Hepatocyte (in vitro differentiated cells): ENCODE data around the gene DEFB110. TPM values are rescaled to one million over a fixed set of nuclear protein-coding genes. Genes with fewer than 3 reads are reported as not detected.

Experiments used
- DNase-seq: peaks from one replicate; pipeline ENCODE4 v3.0.0-alpha.2; 2016; ENCODE audit warnings: low spot score
- H2AFZ ChIP-seq: fragments of 200-600 bp; sonication (generic); 2 replicates; pipeline ENCODE4 v1.6.0; 2016; ENCODE audit warnings: antibody characterized with exemption, mild to moderate bottlenecking
- H3K27ac ChIP-seq: fragments of 200-600 bp; sonication (generic); 2 replicates; pipeline ENCODE4 v1.5.1; 2016; ENCODE audit warnings: mild to moderate bottlenecking
- H3K27me3 ChIP-seq: fragments of 200-600 bp; sonication (generic); 2 replicates; pipeline ENCODE4 v1.6.1; 2016
- H3K36me3 ChIP-seq: fragments of 200-600 bp; sonication (generic); replicated peaks from 2 replicates; pipeline ENCODE4 v1.5.1; 2016; ENCODE audit warnings: low read depth; ENCODE audit not compliant: insufficient read depth
- H3K4me1 ChIP-seq: fragments of 200-600 bp; sonication (generic); 2 replicates; pipeline ENCODE4 v1.5.1; 2016; ENCODE audit warnings: mild to moderate bottlenecking, moderate library complexity; ENCODE audit not compliant: insufficient read depth
- H3K4me2 ChIP-seq: fragments of 200-600 bp; sonication (generic); 2 replicates; pipeline ENCODE4 v1.6.0; 2016
- H3K4me3 ChIP-seq: fragments of 200-600 bp; sonication (generic); 2 replicates; pipeline ENCODE4 v1.5.1; 2016; ENCODE audit warnings: mild to moderate bottlenecking
- H3K79me2 ChIP-seq: fragments of 200-600 bp; sonication (generic); 2 replicates; pipeline ENCODE4 v1.6.0; 2017; ENCODE audit warnings: mild to moderate bottlenecking
- H3K9me2 ChIP-seq: fragments of 200-600 bp; sonication (generic); replicated peaks from 2 replicates; pipeline ENCODE4 v1.6.0; 2017; ENCODE audit warnings: mild to moderate bottlenecking; ENCODE audit not compliant: insufficient read depth
- H3K9me3 ChIP-seq: fragments of 200-600 bp; sonication (generic); 2 replicates; pipeline ENCODE4 v1.5.1; 2016; ENCODE audit warnings: low read depth, mild to moderate bottlenecking
- H4K20me1 ChIP-seq: fragments of 200-600 bp; sonication (generic); 2 replicates; pipeline ENCODE4 v1.6.0; 2016; ENCODE audit warnings: mild to moderate bottlenecking; ENCODE audit not compliant: insufficient read depth, poor library complexity, severe bottlenecking
- CTCF ChIP-seq: fragments of 200-600 bp; sonication (generic); IDR thresholded peaks from 2 replicates; pipeline ENCODE4 v1.5.1; 2016; ENCODE audit warnings: antibody characterized with exemption, mild to moderate bottlenecking; ENCODE audit not compliant: poor library complexity
- EZH2 ChIP-seq: fragments of 200-600 bp; sonication (generic); IDR thresholded peaks from 2 replicates; pipeline ENCODE4 v1.6.1; 2016; ENCODE audit warnings: antibody characterized with exemption, mild to moderate bottlenecking, borderline replicate concordance
- EZH2phosphoT487 ChIP-seq: fragments of 200-600 bp; sonication (generic); IDR thresholded peaks from one replicate; pipeline ENCODE4 v1.6.1; 2018; ENCODE audit warnings: antibody characterized with exemption, mild to moderate bottlenecking, low read depth, moderate library complexity; ENCODE audit not compliant: unreplicated experiment, severe bottlenecking
- WGBS: methylation state at CpG from one replicate; pipeline ENCODE4 v1.1.6; 2016; ENCODE audit warnings: low lambda C conversion rate; ENCODE audit errors: missing lambda C conversion rate; 5-methylcytosine and 5-hydroxymethylcytosine counted together
- polyA plus RNA-seq: library from polyadenylated mRNA; unstranded; fragments of >200 nt; fragmentation: Nextera tagmentation; extraction: Ambion mirVana; gene quantifications from 2 replicates; pipeline ENCODE4 v1.2.1, GENCODE V29; 2016
- total RNA-seq: library from RNA; depleted of rRNA; stranded (reverse); fragments of >200 nt; gene quantifications from 2 replicates; pipeline ENCODE4 v1.2.3, GENCODE V29; 2014

The DEFB110 gene
- total and polyA plus RNA-seq, 2 experiments from 2014 or later: not detected

GRCh38 chr6:49988900-49989299 is 32.9 kb downstream of the DEFB110 start:
- Histone ChIP-seq H4K20me1 (no peaks in the 10 kb centered on the region), H3K9me3 (no peaks in the 10 kb centered on the region), H3K79me2 (no peaks in the 10 kb centered on the region), H3K27me3 (no peaks in the 10 kb centered on the region), H3K4me1 (no peaks in the 10 kb centered on the region), H3K36me3 (no peaks in the 10 kb centered on the region), H2AFZ (no peak overlapping the region), H3K4me2 (no peak overlapping the region), H3K9me2 (no peaks in the 10 kb centered on the region), H3K27ac (no peak overlapping the region), H3K4me3 (no peak overlapping the region)
- TF ChIP-seq EZH2phosphoT487 (no peak), EZH2 (no peak), CTCF (no peak)
- DNase-seq: no peak
- WGBS: 72% methylated on average over 2 of the region's 2 CpGs

- H3K9me3 ChIP-seq: no peaks in the 10 kb centered on the region
- no peaks in the 10 kb centered on the region for H3K4me1 ChIP-seq
- no peak overlapping the region for H3K4me3 ChIP-seq
- no peaks in the 10 kb centered on the region for H3K9me2 ChIP-seq
- no peaks in the 10 kb centered on the region for H3K79me2 ChIP-seq
- no peak overlapping the region for H3K4me2 ChIP-seq
- no peaks in the 10 kb centered on the region for H4K20me1 ChIP-seq
- 91% methylated on average over 2 of the region's 2 CpGs for WGBS
- no peak for DNase-seq
- no peak for TF ChIP-seq EZH2
- TF ChIP-seq CTCF: no peak
- no peak for TF ChIP-seq EZH2phosphoT487
- no peaks in the 10 kb centered on the region for H3K27me3 ChIP-seq
- no peak overlapping the region for H2AFZ ChIP-seq
- no peak overlapping the region for H3K27ac ChIP-seq
- no peaks in the 10 kb centered on the region for H3K36me3 ChIP-seq
Measured at GRCh38 chr6:49987749-49988148, 34.0 kb downstream of the DEFB110 start.

- Histone ChIP-seq H4K20me1 (no peaks in the 10 kb centered on the region), H3K9me3 (no peaks in the 10 kb centered on the region), H3K4me2 (no peak overlapping the region), H3K27me3 (no peaks in the 10 kb centered on the region), H3K27ac (no peak overlapping the region), H3K4me1 (no peaks in the 10 kb centered on the region), H3K4me3 (no peak overlapping the region), H3K79me2 (no peaks in the 10 kb centered on the region), H2AFZ (no peak overlapping the region), H3K36me3 (no peaks in the 10 kb centered on the region), H3K9me2 (no peaks in the 10 kb centered on the region)
- 74% methylated on average over 1 of the region's 1 CpG for WGBS
- DNase-seq: no peak
- TF ChIP-seq EZH2: no peak
Measured at GRCh38 chr6:49986551-49986950, 35.2 kb downstream of the DEFB110 start.

- WGBS: 74% methylated on average over 2 of the region's 2 CpGs
- Histone ChIP-seq H3K9me3 (no peaks in the 10 kb centered on the region), H3K79me2 (no peaks in the 10 kb centered on the region), H4K20me1 (no peaks in the 10 kb centered on the region), H3K4me2 (no peak overlapping the region), H3K4me1 (no peaks in the 10 kb centered on the region), H3K36me3 (no peaks in the 10 kb centered on the region), H2AFZ (no peak overlapping the region), H3K4me3 (no peak overlapping the region), H3K27me3 (no peaks in the 10 kb centered on the region), H3K9me2 (no peaks in the 10 kb centered on the region), H3K27ac (no peak overlapping the region)
- TF ChIP-seq EZH2phosphoT487 (no peak), EZH2 (no peak), CTCF (no peak)
- no peak for DNase-seq
Measured at GRCh38 chr6:49982046-49982445, 39.7 kb downstream of the DEFB110 start.
